Activated naive CD4-positive, alpha-beta T cell (primary cell): Measurements from ENCODE around the gene BDKRB2.

ENCODE experiments used
- DNase-seq, 4 experiments: peaks; one replicate each; lab custom pipeline; 2025; lab: John Stamatoyannopoulos, UW

BDKRB2 gene

DNA sequence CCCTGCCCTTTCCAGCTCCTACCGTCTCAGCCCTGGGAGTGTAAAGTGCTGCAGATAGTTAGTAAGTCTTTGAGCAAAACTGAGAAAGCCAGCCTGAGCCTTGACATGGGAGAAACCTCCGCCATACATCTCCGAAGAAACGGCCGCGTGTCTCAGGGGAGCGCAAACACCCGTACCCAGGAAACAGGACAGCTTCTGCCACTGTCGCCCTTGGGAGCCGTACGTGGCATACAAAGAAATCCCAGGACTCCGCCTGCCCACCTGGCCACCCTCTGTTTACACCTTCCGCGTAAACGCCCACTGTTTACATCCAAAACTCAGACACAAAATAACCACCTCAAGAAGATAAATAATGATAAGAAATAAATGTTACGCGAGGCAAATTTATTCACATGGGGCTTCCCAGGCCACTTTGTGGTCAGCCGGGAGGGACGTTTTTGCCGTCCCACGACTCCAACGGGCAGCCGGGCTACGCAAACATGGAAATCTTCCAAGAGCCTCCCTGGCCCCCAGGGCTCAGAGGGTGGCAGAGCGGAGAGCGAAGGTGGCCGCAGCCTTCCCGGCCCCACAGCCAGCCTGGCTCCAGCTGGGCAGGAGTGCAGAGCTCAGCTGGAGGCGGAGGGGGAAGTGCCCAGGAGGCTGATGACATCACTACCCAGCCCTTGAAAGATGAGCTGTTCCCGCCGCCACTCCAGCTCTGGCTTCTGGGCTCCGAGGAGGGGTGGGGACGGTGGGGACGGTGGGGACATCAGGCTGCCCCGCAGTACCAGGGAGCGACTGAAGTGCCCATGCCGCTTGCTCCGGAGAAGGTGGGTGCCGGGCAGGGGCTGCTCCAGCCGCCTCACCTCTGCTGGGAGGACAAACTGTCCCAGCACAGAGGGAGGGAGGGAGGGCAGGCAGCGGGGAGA lies at the start of gene BDKRB2:
TSS of gene BDKRB2 (plus strand) at position 689 of the 908 bp plus-strand sequence. CDS start 32,269 bp downstream, outside the sequence.
- no peak for DNase-seq

DNA sequence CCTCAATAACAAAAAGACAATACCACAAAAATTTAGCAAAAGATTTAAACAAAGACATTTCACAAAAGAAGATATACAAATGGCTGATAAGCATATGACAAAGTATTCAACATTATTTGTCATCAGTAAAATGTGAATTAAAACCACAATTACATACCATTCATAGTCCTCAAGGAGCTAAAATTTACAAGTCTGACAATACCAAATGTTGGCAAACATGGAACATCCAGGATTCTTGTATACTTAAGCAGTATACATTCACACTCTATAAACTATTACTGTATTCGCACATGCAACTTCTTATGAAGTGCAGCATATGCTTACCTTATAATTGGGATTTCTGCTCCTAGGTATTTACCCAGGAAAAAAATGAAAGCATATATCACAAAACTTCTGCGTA lies 49.7 kb upstream of the BDKRB2 start:
- DNase-seq, result no peak

DNA sequence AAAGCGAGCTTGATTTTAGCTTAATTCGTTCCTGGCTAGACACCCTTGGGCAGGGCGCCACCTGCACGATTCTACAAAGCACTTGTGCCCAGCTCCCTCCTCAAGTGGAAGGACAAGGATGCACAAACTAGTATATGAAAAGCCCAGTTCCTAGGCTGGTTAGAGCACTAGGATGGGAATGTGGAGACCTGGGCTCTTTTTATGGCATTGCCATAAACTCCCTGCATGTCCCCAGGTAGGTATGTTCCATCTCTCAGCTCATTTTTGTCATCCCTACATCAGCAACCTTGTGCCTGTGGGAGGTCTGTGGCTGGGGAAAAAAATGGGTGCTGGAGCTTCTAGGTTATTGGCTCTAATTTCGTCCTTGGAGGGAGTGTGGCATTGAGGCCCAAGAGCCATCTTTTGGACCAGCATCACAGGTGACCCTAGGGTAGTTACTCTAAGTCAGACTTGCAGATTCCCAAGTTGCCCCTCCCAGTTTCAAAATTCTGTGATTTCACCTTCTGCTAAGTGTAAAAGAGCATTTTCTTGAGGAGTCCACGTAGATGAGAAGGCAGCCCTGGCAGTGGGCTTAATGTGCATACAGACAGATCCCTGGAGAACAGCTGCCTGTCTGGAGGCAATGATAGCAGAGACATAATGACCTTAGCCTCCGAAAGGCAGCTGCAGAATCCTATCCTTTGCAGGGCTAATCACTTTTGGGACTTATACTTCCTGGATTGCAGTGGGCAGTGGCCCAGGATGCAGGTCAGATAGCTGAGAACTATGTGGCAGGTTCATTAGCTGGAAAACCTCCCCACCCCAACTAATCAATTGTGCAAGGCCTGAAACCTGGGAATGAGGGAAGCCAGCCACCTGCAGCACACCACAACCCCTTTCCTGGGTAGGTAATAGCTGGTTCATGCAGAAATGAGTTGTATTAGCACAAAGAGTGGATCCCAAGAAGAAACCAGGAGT lies 47.6 kb upstream of the BDKRB2 start:
- no peak for DNase-seq

DNA sequence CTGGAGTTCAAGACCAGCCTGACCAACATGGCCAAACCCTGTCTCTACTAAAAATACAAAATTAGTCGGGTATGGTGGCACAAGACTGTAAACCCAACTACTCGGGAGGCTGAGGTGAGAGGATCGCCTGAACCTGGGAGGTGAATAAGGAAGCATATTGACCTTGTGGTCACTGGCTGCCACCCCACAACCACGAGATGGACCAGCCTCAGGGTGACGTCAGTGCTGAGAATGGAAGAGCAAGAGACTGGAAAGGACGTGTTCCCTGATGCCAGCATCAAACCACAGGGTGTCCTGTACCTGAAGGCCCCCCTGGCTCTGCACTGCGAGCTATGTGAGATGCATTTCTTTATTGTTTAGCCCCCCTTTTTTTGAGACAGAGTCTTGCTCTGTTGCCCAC lies 45.9 kb upstream of the BDKRB2 start:
- no peak for DNase-seq

DNA sequence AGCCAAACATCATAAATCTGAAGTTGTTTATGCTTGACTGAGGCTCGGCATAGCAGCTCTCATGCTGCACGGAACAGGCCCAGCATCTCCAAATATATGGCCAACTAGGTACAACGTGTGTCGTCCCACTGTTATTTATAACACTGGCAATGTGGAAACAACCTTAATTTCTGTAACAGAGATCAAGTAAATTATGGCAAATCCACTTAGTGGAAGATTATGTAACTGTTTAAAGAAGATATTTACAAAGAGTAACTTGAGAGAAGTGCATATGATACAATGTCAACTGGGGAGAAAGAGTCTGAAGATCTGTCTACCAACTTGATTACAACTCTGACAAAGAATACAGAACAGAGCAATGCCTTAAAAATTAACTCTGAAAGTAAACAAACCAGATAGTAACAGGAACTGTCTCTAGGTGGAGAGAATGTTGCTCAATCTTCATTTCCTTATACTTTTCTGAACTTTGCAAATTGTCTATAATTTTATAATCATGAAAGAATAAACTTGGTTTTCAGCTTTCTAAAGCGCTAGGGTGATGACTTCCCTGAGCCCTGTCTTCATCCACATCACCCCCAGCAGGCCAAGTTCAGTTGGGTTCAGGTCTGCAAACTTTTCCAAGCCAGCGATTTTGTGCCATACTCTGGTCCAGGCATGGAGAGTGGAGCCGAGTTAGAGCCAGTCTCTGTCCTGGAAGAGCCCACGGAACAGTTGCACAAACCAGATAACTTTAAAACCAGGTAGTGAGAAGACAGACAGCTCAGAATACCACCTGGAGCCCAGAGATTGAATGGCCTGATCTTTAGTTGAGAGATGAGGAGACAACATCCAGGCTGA lies 44.3 kb upstream of the BDKRB2 start:
- no peak for DNase-seq

DNA sequence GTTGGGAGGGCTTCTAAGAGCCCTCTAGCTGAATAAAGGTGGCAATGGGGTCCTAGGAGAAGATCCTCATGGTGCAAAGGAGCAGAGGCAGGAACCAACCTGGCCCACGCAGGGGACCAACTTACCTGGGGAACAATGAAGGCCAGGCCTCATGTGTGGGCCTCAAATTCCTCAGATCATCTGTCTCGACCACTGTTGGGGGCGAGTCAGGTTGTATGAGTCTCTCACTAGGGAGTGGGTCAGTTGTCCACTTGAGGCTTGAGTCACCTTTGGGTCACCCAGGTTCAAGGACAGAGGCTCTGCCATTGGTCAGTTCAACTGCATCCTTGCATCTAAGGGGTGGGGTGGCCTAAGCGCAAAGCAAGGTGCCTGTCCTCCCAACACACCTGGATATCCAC lies 43.7 kb upstream of the BDKRB2 start:
- no peak for DNase-seq

DNA sequence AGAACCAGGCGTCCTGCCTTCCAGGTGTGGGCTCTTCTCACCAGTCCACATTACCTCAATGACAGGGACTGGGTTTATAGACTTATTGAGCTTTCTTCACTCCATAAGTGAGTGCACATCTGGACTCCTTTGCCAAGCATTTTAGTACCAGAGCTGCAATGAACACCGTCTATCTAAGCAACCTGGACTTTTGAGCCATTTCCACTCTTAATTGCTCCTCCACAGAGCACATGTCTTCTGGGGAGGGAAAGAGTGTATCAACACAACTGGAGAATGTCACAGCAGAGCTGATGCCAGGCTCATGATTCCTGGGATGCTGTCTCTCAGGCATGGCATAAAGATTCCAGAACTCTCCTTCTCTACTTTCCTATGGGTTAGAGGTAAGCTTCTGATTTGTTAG lies 43.0 kb upstream of the BDKRB2 start:
- DNase-seq, result no peak

DNA sequence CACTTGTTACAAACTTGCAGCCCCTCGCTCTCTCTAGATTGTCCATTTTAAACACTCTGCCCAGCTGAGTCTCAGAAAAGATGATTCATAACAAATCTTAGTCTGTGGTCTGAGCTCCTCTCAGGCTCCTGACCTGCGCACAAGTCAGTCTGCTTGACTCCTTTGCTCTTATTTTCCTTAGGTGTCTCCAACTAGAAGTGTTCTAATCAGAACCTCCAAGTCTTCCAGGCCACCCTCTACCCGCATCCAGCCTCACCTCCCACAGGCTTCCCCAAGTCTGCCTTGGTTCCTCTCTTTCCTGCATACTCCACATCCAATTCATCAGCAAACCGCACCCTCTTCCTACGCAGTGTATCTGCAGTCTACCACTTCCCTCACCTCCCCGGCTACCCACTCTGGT lies 42.4 kb upstream of the BDKRB2 start:
- DNase-seq, result no peak

DNA sequence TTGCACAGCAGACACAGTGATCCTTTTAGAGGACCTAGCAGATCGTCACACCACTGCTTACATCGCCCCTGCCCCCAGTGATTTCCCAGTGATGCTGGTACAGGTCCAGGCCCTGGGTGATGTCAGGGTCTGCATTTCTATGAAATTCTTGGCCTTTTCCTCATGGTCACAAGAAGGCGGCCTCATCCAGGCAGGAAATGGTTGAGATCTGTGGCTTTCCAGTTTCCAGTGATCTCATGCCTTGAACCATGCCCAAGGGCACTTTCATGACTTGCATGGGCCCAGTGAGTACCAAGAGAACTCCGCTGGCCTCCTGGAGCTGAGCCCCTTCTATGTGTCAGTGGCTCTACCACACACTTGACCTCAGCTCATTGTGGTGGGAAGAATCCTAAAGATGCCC lies 41.9 kb upstream of the BDKRB2 start:
- DNase-seq, result no peak

DNA sequence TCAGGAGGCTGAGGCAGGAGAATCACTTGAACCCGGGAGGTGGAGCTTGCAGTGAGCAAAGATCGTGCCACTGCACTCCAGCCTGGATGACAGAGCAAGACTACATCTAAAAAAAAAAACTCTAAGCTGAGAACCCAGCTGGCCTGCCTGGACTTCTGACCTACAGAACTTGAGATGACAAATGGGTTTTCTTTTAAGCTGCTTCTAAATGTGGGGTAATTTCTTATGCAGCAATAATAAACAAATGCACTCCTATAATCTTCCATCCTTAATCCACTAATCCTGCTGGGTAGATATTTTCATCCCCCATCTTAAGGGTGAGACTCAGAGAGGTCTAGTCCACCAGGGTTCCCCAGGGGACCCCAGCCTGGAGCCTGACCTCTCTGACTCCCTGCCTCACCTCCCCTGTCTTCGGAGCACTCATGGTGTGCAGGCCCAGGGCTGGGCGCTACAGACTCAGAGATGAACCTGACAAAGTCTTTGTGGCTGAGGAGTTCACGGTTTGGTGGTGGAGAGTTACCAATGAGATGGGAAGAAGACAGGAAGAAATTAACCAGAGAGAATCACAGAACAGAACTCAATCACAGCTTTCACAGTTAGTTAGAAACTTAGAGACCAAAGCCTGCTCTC lies 39.7 kb upstream of the BDKRB2 start:
- DNase-seq, result no peak

DNA sequence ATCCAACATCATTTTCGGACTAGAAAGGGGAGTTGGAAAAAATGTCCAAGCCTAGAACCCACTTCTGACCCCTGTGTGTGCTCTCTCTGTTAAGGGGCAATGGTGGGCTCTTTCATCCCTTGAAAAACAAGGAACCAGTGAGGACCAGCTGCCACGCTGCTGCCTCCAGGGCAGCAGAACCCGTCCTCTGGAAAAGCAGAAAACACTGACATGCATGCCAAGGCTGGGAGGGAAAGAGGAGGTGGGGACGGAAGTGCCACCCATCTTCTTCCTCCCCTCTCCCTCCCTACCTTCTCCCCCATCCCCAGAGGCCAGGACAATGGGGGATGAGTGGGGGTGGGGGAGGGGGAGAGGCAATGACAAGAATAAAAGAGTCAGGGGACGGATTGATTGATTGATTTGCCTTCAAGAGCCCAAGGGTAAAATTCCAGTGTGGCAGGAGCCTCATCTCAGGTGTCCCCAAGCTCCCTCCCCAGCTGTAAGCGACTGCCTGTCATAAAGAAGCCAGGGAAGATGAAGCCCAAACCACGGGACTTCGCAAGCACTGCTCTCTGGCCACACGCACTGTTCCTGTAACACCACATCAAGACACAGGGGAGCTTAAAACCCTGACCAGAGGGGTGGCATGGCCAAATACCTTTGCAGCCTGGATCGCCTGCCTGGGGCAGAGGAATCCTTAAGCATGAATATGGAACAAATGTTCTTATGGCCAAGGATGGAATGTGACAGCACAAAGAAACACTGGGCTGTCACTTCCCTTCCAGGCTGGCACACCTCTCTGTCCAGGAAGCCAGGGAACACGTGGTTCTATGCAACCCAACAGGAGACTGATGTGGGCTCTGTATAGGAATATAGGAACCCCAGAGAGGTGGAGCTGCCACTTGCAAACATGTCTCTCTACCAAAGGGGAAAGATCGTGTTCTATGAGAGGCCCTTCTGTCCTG lies 38.9 kb upstream of the BDKRB2 start:
- no peak for DNase-seq

DNA sequence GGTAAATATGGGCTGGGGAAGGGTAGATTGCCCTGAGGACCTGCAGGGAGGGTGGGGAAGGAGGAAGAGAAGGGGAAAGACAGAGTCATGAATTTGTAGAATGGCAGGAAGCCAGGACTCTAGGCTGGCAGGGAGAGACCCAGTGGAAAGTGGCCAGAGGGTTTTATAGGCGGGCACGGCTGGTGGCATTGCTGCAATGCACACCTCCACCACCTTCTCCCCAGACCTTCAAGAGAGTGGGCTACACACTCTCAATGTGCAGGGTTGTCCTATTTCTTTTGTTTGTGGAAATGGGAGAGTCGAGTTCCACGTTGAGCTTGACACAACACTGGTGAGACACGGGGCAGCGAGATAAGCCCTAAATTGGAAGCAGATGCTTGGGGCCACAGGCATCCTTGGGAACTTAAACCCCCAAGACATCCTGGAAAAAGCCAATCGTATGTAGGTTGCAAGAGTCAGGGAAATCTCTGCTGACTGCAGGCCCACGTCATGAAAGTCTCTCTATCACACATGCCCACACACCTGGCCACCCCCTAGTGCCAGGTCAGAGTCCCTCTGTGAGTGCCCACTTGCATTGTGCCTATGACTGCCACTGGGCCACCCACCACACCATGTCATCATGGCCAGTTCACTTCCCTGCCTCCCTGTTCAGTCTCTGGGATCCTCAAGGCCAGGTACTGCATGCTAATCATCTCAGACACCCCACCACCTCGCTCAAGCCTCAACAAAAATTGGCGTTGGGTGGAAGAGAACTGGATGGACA lies 38.0 kb upstream of the BDKRB2 start:
- no peak for DNase-seq

DNA sequence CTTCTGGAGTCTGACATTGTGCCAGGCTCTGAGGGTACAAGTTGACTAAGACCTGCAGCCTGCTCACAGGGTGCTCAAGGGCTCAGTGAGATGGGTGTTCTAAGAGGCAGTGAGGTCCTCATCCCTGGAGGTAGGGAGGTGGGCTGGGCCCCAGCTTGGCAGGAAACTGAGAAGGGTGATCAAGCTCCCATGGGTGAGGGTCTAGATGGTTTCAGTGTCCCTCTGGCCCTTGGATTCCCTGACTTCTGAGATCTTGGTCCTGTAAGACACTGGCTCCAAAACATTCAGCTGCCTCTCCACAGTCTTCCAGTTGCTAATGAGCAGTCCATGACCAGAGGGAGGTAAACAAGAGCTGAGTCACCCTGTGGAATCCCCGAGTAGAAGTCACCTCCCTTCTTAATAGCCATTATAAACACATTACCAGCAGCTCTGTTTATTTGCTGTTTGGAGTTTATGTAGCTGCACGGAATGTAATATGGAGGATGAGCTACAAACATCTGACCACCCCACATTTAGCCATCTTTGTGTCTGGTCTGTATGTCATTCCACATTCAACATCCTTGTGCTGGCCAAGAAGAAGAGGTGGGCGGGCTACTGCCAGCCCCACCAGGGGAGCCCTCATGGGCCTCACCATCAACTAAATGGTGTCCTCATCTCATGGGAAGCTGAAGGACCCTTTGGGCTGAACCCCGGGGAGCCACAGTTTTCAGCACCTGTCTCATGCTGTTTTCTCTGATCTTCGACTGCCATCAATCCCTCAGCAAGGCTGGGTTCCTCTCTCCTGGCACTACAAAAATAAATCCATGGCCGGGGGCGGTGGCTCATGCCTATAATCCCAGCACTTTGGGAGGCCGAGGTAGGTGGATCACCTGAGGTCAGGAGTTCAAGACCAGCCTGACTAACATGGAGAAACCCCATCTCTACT lies 37.2 kb upstream of the BDKRB2 start:
- DNase-seq, result no peak

DNA sequence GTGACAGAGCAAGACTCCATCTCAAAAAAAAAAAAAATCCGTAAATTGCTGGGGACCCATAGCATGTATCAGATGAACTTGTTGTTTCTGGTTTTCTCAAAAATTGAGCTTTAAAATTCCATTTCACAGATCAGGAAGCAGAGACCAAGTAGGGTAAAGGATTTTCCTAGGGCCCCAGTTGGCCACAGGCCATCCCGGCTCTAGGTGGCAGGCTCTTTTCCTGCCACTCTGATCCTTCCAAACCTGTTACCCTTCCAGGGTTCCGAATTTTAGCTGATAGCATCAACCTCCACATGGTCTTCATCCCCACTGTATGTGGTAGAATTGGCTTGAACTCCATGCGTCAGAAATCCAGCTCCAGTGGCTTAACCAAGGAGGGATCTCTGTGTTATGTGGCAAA lies 36.1 kb upstream of the BDKRB2 start:
- DNase-seq, result no peak

DNA sequence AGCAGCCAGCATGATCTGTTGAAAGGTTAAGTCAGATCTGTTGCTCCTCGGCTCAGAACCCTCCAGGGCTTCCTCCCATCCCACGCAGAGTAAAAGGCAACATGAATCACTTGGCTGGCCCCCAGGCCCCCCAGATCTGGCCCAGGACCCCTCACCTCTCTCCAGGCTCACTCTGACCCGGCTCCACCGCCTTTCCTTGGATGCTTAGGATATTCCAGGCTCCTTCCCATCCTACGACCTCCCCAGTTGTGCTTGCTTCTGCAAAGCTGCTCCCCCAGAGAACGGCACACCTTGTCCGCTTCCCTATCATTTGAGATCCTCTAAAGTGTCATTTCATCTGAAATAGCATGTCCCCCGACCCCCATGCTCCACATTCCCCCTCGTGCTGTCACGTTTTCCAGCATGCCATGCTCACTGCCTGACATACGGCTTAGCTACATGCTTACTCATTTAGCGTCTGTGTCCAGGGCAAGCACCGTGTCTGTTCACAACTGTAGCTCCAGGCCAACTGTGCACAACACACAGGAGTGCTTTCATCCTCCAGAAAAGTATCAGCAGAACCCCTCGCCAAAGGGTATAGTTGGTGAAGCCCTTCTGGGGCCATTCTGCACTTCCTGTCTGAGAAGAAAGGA lies 33.6 kb upstream of the BDKRB2 start:
- DNase-seq, result no peak

DNA sequence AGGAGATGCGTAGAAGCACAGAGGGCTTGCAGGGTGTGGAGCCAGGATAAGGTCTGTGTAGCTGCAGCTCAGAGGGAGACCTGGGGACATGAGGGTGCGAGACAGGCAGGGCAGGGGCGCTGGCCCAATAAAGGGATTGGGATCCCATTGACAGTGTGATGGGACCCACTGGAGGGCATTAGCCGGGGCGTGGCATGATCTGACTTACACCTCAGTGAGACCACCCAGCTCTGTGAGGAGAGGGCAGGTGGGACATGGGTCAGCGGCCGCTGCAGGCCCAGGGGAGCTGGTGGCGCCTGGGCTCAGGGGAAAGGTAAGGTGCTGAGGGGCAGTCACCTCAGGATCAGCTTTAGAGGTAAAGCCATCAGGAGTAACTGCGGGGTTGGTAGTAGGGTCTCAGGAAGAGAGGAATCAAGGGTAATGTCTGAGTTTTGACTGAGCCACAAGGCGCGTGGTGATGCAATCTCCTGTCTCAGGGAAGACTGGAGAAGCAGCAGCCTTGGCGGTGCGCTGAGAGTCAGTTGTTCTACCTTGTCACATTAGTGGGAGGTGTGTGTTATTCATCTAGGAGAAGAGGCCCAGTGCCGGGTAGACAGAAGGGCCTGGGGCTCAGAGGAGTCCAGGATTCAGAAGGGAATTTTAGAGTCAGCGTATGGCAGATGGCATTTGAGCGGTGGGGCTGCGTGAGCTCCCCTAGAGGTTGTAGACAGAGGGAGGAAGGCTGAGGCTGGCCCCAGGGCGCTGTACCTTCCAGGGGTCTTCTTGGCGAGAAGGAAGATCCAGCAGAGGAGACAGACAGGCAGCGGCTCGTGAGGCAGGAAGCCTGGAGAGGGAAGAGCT lies 30.8 kb upstream of the BDKRB2 start:
- no peak for DNase-seq

DNA sequence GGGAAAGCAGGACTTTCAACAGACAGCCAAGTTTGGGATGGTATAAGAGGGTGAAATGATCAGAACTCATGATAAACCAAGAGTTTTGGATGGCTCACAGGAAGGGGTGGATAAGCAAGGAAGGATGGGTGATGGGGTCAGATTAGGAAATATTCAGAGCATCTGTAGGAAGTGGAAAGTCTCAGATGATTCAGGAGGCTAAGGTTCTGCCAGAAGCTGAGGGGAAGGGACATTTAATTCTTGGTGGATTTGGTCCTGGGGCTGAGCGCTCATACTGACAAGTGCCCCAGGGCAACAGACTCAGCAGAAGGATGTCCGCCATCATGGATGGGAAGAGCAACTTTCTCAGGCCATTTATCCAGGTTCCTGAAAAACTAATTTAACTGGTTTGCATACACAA lies 28.4 kb upstream of the BDKRB2 start:
- no peak for DNase-seq
